Peyer's patch (tissue), 4 donors: ENCODE data around the gene TECPR2. TPM values are rescaled to one million over a fixed set of nuclear protein-coding genes. Genes with fewer than 3 reads are reported as not detected.

ENCODE experiments used
- DNase-seq, 3 donors: peaks; one replicate each; pipeline ENCODE4 v3.0.0-alpha.2; 2017 to 2019
- H3K27ac ChIP-seq, 4 donors: fragments of 200-600 bp; sonication (generic); one replicate each; pipeline ENCODE4 v1.5.1; 2016 to 2019
- H3K27me3 ChIP-seq, 2 donors: fragments of 200-600 bp; sonication (generic); one replicate each; pipeline ENCODE4 v1.5.1; 2019
- H3K36me3 ChIP-seq, 3 donors: fragments of 200-600 bp; sonication (generic); one replicate each; pipeline ENCODE4 v1.5.1; 2016 to 2019
- H3K4me1 ChIP-seq, 4 donors: fragments of 200-600 bp; sonication (generic); one replicate each; pipeline ENCODE4 v1.5.1; 2016 to 2019
- H3K4me3 ChIP-seq, 4 donors: fragments of 200-600 bp; sonication (generic); 1 replicate in 3 of 4; 2 replicates in 1 of 4; pipeline ENCODE4 v1.5.1; 2016 to 2019; ENCODE audit warnings: mild to moderate bottlenecking in 1 of 4
- H3K9me3 ChIP-seq, 4 donors: fragments of 200-600 bp; sonication (generic); one replicate each; pipeline ENCODE4 v1.5.1; 2016 to 2019; ENCODE audit warnings: mild to moderate bottlenecking in 1 of 4
- POLR2A ChIP-seq, 2 donors: fragments of 450-650 bp; IDR thresholded peaks; one replicate each; pipeline ENCODE4 v1.5.1; 2017; ENCODE audit warnings: antibody characterized with exemption in 2 of 2, mild to moderate bottlenecking in 2 of 2, moderate library complexity in 2 of 2
- total RNA-seq, 4 donors: library from RNA; depleted of rRNA; stranded (reverse); fragments of >200 nt; gene quantifications; one replicate each; pipeline ENCODE4 v1.1.0, GENCODE V29; 2016
- TF ChIP-seq, protein P1 (sequence below), 6 experiments: fragments of 450-650 bp in 4 of 6; fragments of 200-600 bp in 2 of 6; sonication (generic) in 1 of 6; IDR thresholded peaks; one replicate each; pipeline ENCODE4 v1.5.1; 2017 to 2019; ENCODE audit warnings: antibody characterized with exemption in 6 of 6, mild to moderate bottlenecking in 3 of 6, moderate library complexity in 1 of 6

Gene TECPR2
- total RNA-seq, 4 donors from 2014 or later: 21.5 to 45.3 (median 22.4) TPM

DNA sequence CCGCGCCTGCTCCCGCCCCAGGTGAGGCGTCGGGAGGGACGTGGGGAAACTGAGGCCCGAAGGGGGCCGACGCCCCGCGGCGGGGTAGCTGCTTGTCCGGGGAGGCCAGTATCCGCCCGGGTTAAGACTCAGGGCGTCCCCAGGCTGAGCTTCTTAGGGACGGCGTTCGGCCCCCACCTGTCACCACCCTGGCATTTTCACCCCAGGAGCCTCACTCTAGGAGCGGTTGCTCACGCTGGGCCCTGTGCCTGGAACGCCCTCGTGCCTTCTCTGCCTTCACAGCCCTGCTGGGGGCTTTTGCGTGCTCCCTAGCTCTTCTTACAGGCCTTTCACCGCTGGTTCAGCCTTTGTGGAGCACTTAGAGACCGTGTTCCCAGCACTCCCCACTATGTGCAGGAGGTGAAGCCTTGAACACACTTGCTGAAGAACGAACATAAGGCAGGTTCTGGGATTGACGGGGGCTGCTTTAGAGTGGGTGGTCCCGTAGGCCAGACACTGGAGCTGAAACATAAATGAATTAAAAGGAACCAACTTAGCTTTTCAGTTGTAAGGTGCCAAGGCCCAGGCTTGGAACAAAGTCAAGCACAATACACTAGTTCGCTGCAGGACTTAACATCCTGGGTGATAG, 42.6 kb upstream of the TECPR2 start:
- Histone ChIP-seq H3K9me3 (no peaks in the 10 kb centered on the region), H3K27me3 (no peaks in the 10 kb centered on the region), H3K4me3 (peak overlapping the region; percentile 65 to 92 (median 76)), H3K36me3 (no peaks in the 10 kb centered on the region), H3K27ac (peak overlapping the region; percentile 82 to 93 (median 92)), H3K4me1 (peaks cover 0 to 44% (median 9%) of the 10 kb centered on the region in 4 donors)
- TF ChIP-seq, protein P1, sequence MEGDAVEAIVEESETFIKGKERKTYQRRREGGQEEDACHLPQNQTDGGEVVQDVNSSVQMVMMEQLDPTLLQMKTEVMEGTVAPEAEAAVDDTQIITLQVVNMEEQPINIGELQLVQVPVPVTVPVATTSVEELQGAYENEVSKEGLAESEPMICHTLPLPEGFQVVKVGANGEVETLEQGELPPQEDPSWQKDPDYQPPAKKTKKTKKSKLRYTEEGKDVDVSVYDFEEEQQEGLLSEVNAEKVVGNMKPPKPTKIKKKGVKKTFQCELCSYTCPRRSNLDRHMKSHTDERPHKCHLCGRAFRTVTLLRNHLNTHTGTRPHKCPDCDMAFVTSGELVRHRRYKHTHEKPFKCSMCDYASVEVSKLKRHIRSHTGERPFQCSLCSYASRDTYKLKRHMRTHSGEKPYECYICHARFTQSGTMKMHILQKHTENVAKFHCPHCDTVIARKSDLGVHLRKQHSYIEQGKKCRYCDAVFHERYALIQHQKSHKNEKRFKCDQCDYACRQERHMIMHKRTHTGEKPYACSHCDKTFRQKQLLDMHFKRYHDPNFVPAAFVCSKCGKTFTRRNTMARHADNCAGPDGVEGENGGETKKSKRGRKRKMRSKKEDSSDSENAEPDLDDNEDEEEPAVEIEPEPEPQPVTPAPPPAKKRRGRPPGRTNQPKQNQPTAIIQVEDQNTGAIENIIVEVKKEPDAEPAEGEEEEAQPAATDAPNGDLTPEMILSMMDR (IDR thresholded peaks at IDR 0.05): no peak
- peak; percentile 53 to 68 (median 64) for DNase-seq

DNA sequence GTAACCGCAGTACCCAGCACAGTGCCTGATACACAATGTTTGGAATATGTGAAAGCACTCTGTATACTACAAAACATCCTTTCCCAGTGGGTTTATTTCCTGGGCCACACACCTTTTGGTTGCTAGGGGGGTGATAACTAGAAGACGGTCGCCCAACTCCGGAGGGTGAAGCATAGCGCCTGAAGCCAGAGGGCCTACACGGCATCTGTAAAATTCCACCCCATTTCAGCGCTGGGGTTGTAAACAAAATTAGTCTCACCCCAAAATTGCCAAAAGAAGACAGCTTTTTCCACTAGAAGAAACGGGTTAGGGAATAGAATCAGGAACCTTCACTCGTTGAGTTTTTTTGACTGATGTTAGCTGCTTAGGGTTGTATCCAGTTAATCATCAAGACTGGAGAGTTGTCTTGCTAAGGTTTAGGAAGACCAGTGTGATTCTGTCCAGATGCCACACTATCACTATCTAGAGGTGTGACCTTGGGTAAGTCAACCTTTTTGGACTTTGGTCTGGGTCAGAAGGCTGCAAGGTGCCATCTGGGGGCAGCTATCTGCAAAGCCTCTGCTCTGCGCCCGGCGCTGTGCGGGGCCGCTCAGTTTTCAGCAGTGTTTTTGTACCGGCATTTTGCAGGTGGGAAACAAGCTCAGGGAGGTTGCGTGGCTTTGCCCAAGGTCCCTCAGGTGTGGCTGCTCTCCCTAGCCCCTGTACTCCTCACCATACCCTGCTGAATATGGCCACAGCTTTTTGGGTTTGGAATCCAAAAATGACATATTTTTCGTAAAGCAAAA, 41.9 kb upstream of the TECPR2 start:
- peaks cover 0 to 43% (median 9%) of the 10 kb centered on the region in 4 donors for H3K4me1 ChIP-seq
- H3K27me3 ChIP-seq: no peaks in the 10 kb centered on the region
- TF ChIP-seq, protein P1 (IDR thresholded peaks at IDR 0.05): peak in 1 of 6 experiments; percentile 3
- TF ChIP-seq POLR2A (IDR thresholded peaks at IDR 0.05): no peak
- H3K27ac ChIP-seq: peak overlapping the region; percentile 82 to 93 (median 92)
- DNase-seq: no peak
- peak overlapping the region in 2 of 4 donors; percentile 73 to 78 for H3K4me3 ChIP-seq
- H3K9me3 ChIP-seq: no peaks in the 10 kb centered on the region
- no peaks in the 10 kb centered on the region for H3K36me3 ChIP-seq

DNA sequence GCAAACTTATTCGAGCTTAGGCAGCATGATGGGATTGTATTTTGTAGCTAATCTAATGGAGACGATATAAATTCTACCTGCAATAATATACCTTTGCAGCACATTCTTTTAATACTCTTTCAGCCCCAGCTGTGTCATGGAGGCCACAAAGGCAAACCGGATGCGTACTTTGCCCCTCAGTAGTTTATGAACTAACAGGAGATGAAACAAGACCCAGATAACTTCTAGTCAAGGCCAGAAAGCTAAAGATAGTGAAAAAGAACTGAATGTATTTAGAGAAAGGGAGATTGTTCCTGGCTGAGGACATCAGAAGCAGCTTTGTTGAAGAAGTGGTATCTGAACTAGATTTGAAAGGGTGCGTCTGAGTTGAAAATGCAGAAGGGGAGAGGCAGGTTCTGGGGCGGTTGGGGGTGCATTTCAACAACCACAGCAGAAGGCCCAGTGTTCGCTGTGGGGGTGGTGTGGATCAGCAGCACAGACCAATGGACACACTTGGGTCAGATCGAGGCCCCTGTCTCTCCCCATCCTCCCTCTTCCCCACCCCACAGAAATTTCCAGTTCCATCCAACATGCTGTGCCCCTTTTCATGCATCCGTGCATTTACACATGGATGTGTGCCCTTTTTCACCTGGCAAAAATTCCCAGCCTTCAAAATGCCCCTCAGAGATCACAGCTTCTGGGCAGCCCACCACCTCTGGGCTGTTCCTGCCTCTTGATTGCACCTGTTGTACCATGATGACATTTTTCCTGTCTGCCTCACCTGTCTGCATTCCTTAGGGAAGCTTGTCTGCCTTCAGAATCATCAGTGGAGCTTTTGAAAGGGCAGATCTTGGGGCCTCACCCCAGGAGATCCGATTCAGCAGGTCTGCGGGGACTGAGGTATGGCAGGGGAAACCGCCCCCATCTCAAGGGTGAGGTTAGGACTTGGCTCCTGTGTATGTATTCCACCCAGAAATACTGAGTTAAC, 41.0 kb upstream of the TECPR2 start:
- Histone ChIP-seq H3K36me3 (peaks cover 0 to 8% (median 0%) of the 10 kb centered on the region in 3 donors), H3K27me3 (no peaks in the 10 kb centered on the region), H3K9me3 (no peaks in the 10 kb centered on the region), H3K4me1 (peaks cover 0 to 35% (median 9%) of the 10 kb centered on the region in 4 donors), H3K27ac (peak overlapping the region in 3 of 4 donors; percentile 82 to 93 (median 93)), H3K4me3 (no peak overlapping the region)
- TF ChIP-seq, protein P1 (IDR thresholded peaks at IDR 0.05): peak in 1 of 6 experiments; percentile 1
- no peak for TF ChIP-seq POLR2A (IDR thresholded peaks at IDR 0.05)
- peak in 1 of 3 donors; percentile 76 for DNase-seq

DNA sequence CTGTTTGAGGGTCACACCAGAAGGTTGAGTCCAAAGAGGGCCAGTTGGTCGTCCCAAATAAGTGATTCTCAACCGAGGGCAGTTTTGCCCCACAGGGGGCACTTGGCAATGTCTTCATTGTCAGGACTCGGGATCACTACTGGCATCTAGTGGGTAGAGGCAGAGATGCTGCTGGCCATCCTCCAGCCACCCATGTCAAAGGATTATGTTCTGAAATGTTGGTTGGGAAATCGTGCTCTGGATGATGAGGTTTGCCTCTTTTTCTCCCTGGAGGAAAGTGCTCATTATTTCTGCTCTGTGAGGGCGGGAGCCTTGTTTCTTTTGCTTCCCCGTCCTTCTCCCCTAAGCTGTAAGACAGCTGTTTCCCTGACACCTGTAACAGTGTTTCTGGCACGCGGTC, 39.6 kb upstream of the TECPR2 start:
- Histone ChIP-seq H3K27ac (peak overlapping the region in 1 of 4 donors; percentile 82), H3K9me3 (no peaks in the 10 kb centered on the region), H3K4me3 (no peak overlapping the region), H3K36me3 (peaks cover 0 to 8% (median 0%) of the 10 kb centered on the region in 3 donors), H3K4me1 (peaks cover 0 to 35% (median 9%) of the 10 kb centered on the region in 4 donors), H3K27me3 (no peaks in the 10 kb centered on the region)
- no peak for TF ChIP-seq POLR2A (IDR thresholded peaks at IDR 0.05)
- TF ChIP-seq, protein P1 (IDR thresholded peaks at IDR 0.05): peak in 5 of 6 experiments; percentile 21 to 56 (median 49)
- DNase-seq: peak in 2 of 3 donors; percentile 25 to 75

DNA sequence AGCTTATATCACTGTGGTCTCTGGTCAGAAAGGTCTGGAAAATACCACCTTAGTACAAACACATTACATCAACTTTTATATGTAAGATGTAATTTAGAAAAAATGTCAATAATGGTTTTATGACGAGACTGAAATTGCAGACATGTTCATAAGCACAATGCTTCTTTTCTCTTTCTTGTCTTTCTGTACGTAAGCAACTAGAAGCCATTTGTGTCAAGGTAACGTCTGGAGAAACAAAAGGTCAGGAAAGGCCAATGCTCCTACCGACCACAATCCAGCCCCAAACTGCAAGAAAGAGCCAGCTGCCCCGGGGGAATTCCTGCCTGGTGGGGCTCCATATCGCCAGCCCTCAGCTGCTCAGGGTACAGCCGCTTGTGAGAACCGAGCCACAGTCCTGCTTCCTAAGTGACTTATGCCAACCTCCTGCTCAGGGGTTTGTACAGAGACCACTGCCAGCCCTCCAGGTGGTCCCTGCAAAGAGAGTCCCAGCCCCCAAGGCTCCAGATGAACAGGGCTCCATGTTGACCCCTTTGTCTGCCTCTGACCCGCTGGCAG, 36.9 kb upstream of the TECPR2 start:
- DNase-seq: no peak
- H3K27me3 ChIP-seq: no peaks in the 10 kb centered on the region
- TF ChIP-seq, protein P1 (IDR thresholded peaks at IDR 0.05): no peak
- TF ChIP-seq POLR2A (IDR thresholded peaks at IDR 0.05): no peak
- H3K36me3 ChIP-seq: peaks cover 0 to 8% (median 0%) of the 10 kb centered on the region in 3 donors
- H3K9me3 ChIP-seq: no peaks in the 10 kb centered on the region
- H3K4me3 ChIP-seq: no peak overlapping the region
- H3K27ac ChIP-seq: no peak overlapping the region
- peaks cover 0 to 24% (median under 1%) of the 10 kb centered on the region in 4 donors for H3K4me1 ChIP-seq
